ENCODE results near the gene C17orf67. TPM values are rescaled to one million over a fixed set of nuclear protein-coding genes. Genes with fewer than 3 reads are reported as not detected.
A peak's percentile ranks its signal among the peaks of the same experiment; 100 is the strongest.

C17orf67 gene
- total RNA-seq, 2 donors from 2014 or later, result 0.92 to 1.4 TPM

GRCh38 chr17:56810891-56811775, 22.6 kb downstream of the C17orf67 start:
- DNase-seq (no peak), ATAC-seq (no peak)
- intact Hi-C loops (cut with DNase I), result no loop called here

GRCh38 chr17:56810343-56810742, 23.4 kb downstream of the C17orf67 start:
- ATAC-seq (peak in 1 of 2 donors; percentile 38), DNase-seq (no peak)
- intact Hi-C loops (cut with DNase I), result no loop called here

GRCh38 chr17:56809820-56810179, 23.9 kb downstream of the C17orf67 start:
- intact Hi-C loops (cut with DNase I), result no loop called here
- ATAC-seq (peak in 1 of 2 donors; percentile 19), DNase-seq (no peak)

- ATAC-seq, result no peak
- intact Hi-C loops (cut with DNase I), result no loop called here
- no peak for DNase-seq
Measured at GRCh38 chr17:56809106-56809819, 24.5 kb downstream of the C17orf67 start.

GRCh38 chr17:56808503-56808902, 25.2 kb downstream of the C17orf67 start:
- ATAC-seq (no peak), DNase-seq (no peak)
- intact Hi-C loops (cut with DNase I), result no loop called here

- intact Hi-C loops (cut with DNase I), result no loop called here
Measured at GRCh38 chr17:56807723-56808122, 26.0 kb downstream of the C17orf67 start.

GRCh38 chr17:56806949-56807348, 26.8 kb downstream of the C17orf67 start:
- intact Hi-C loops (cut with DNase I), result no loop called here
- no peak for DNase-seq
- ATAC-seq, result no peak

More at GRCh38 chr17:56807723-56808122, 26.0 kb downstream of the C17orf67 start:
- ATAC-seq (no peak), DNase-seq (no peak)

GRCh38 chr17:56804454-56804853, 29.3 kb downstream of the C17orf67 start:
- ATAC-seq (no peak), DNase-seq (no peak)
- intact Hi-C loops (cut with DNase I), result no loop called here

- ATAC-seq (no peak), DNase-seq (no peak)
- intact Hi-C loops (cut with DNase I), result no loop called here
Measured at GRCh38 chr17:56803071-56803470, 30.6 kb downstream of the C17orf67 start.

- intact Hi-C loops (cut with DNase I), result no loop called here
- ATAC-seq (no peak), DNase-seq (no peak)
Measured at GRCh38 chr17:56801459-56802178, 32.1 kb downstream of the C17orf67 start.

GRCh38 chr17:56798916-56799315, 34.8 kb downstream of the C17orf67 start:
- no peak for DNase-seq
- intact Hi-C loops (cut with DNase I), result no loop called here
- peak in 1 of 2 donors; percentile 64 for ATAC-seq

GRCh38 chr17:56796536-56796935, 37.2 kb downstream of the C17orf67 start:
- intact Hi-C loops (cut with DNase I), result no loop called here
- no peak for ATAC-seq

GRCh38 chr17:56795221-56795865, 38.4 kb downstream of the C17orf67 start:
- intact Hi-C loops (cut with DNase I), result no loop called here
- no peak for ATAC-seq
- DNase-seq, result no peak

More at GRCh38 chr17:56796536-56796935, 37.2 kb downstream of the C17orf67 start:
- no peak for DNase-seq

GRCh38 chr17:56793957-56794356, 39.8 kb downstream of the C17orf67 start:
- intact Hi-C loops (cut with DNase I), result no loop called here
- ATAC-seq, result no peak
- DNase-seq, result no peak

GRCh38 chr17:56793531-56793930, 40.2 kb downstream of the C17orf67 start:
- intact Hi-C loops (cut with DNase I), result no loop called here
- ATAC-seq (no peak), DNase-seq (no peak)

GRCh38 chr17:56792267-56792666, 41.5 kb downstream of the C17orf67 start:
- DNase-seq (no peak), ATAC-seq (no peak)
- intact Hi-C loops (cut with DNase I), result no loop called here

- DNase-seq (no peak), ATAC-seq (peak in 1 of 2 donors; percentile 81)
- intact Hi-C loops (cut with DNase I), result no loop called here
Measured at GRCh38 chr17:56786989-56787482, 46.7 kb downstream of the C17orf67 start.

GRCh38 chr17:56785997-56786680, 47.6 kb downstream of the C17orf67 start:
- ATAC-seq, result no peak
- intact Hi-C loops (cut with DNase I), result no loop called here
- DNase-seq, result no peak

GRCh38 chr17:56785405-56785804, 48.3 kb downstream of the C17orf67 start:
- DNase-seq (no peak), ATAC-seq (no peak)
- intact Hi-C loops (cut with DNase I), result no loop called here
